Measurements from ENCODE around the gene GPC5. TPM values are rescaled to one million over a fixed set of nuclear protein-coding genes. Genes with fewer than 3 reads are reported as not detected.
"Not testable (repeated sequence)": the region's sequence is repeated elsewhere in the genome, so short reads cannot be mapped to it uniquely, and the experiment has no call there.

Gene GPC5
- total RNA-seq, 1 experiment from 2014 or later: not detected

- no peak overlapping the region for H3K4me3 ChIP-seq
- no peaks in the 10 kb centered on the region for H3K9me3 ChIP-seq
- H3K27me3 ChIP-seq: no peaks in the 10 kb centered on the region
- no peaks in the 10 kb centered on the region for H3K36me3 ChIP-seq
- DNase-seq: no peak
Measured at GRCh38 chr13:91773591-91774227, 375.3 kb downstream of the GPC5 start.

- DNase-seq: no peak
- Histone ChIP-seq H3K4me3 (no peak overlapping the region), H3K9me3 (no peaks in the 10 kb centered on the region), H3K36me3 (no peaks in the 10 kb centered on the region), H3K27me3 (no peaks in the 10 kb centered on the region)
Measured at GRCh38 chr13:91774397-91774796, 376.0 kb downstream of the GPC5 start.

- no peaks in the 10 kb centered on the region for H3K36me3 ChIP-seq
- no peaks in the 10 kb centered on the region for H3K9me3 ChIP-seq
- no peak overlapping the region for H3K4me3 ChIP-seq
- no peaks in the 10 kb centered on the region for H3K27me3 ChIP-seq
- DNase-seq: no peak
Measured at GRCh38 chr13:91776611-91777193, 378.3 kb downstream of the GPC5 start.

GRCh38 chr13:91778123-91778522 is 379.7 kb downstream of the GPC5 start:
- Histone ChIP-seq H3K9me3 (no peaks in the 10 kb centered on the region), H3K4me3 (peak overlapping the region; percentile 20), H3K36me3 (no peaks in the 10 kb centered on the region), H3K27me3 (no peaks in the 10 kb centered on the region)
- no peak for DNase-seq

- not testable (repeated sequence) for H3K27me3 ChIP-seq, H3K4me3 ChIP-seq, H3K36me3 ChIP-seq, H3K9me3 ChIP-seq
- peak; percentile 5 for DNase-seq
Measured at GRCh38 chr13:91781982-91782691, 383.7 kb downstream of the GPC5 start.

GRCh38 chr13:91785431-91786119 is 387.2 kb downstream of the GPC5 start:
- Histone ChIP-seq H3K36me3 (no peaks in the 10 kb centered on the region), H3K27me3 (no peaks in the 10 kb centered on the region), H3K4me3 (no peak overlapping the region), H3K9me3 (no peaks in the 10 kb centered on the region)
- no peak for DNase-seq

- no peak for DNase-seq
- no peaks in the 10 kb centered on the region for H3K36me3 ChIP-seq
- no peak overlapping the region for H3K4me3 ChIP-seq
- H3K27me3 ChIP-seq: no peaks in the 10 kb centered on the region
- no peaks in the 10 kb centered on the region for H3K9me3 ChIP-seq
Measured at GRCh38 chr13:91792054-91792453, 393.6 kb downstream of the GPC5 start.

- Histone ChIP-seq H3K4me3 (no peak overlapping the region), H3K27me3 (no peaks in the 10 kb centered on the region), H3K9me3 (no peaks in the 10 kb centered on the region), H3K36me3 (no peaks in the 10 kb centered on the region)
- DNase-seq: no peak
Measured at GRCh38 chr13:91797567-91797966, 399.1 kb downstream of the GPC5 start.

- DNase-seq, H3K9me3 ChIP-seq, H3K4me3 ChIP-seq, H3K36me3 ChIP-seq, H3K27me3 ChIP-seq: not testable (repeated sequence)
Measured at GRCh38 chr13:91798338-91798737, 399.9 kb downstream of the GPC5 start.

GRCh38 chr13:91801772-91802171 is 403.4 kb downstream of the GPC5 start:
- not testable (repeated sequence) for H3K36me3 ChIP-seq, H3K9me3 ChIP-seq, H3K4me3 ChIP-seq, H3K27me3 ChIP-seq, DNase-seq

- no peaks in the 10 kb centered on the region for H3K27me3 ChIP-seq
- no peaks in the 10 kb centered on the region for H3K9me3 ChIP-seq
- H3K36me3 ChIP-seq: no peaks in the 10 kb centered on the region
- DNase-seq: no peak
- no peak overlapping the region for H3K4me3 ChIP-seq
Measured at GRCh38 chr13:91802957-91803356, 404.5 kb downstream of the GPC5 start.

- Histone ChIP-seq H3K9me3 (no peaks in the 10 kb centered on the region), H3K27me3 (no peaks in the 10 kb centered on the region), H3K36me3 (no peaks in the 10 kb centered on the region), H3K4me3 (no peak overlapping the region)
- no peak for DNase-seq
Measured at GRCh38 chr13:91804724-91805123, 406.3 kb downstream of the GPC5 start.

GRCh38 chr13:91805605-91806004 is 407.2 kb downstream of the GPC5 start:
- H3K27me3 ChIP-seq: no peaks in the 10 kb centered on the region
- no peak for DNase-seq
- H3K4me3 ChIP-seq: no peak overlapping the region
- H3K36me3 ChIP-seq: no peaks in the 10 kb centered on the region
- H3K9me3 ChIP-seq: no peaks in the 10 kb centered on the region

- DNase-seq: no peak
- H3K4me3 ChIP-seq: no peak overlapping the region
Measured at GRCh38 chr13:91809161-91809560, 410.7 kb downstream of the GPC5 start.

GRCh38 chr13:91813253-91813652 is 414.8 kb downstream of the GPC5 start:
- no peak for DNase-seq
- Histone ChIP-seq H3K4me3 (no peak overlapping the region), H3K36me3 (no peaks in the 10 kb centered on the region), H3K9me3 (no peaks in the 10 kb centered on the region), H3K27me3 (peaks cover 2% of the 10 kb centered on the region; the same call in 1 of the 2 replicates)

More at GRCh38 chr13:91809161-91809560, 410.7 kb downstream of the GPC5 start:
- H3K9me3 ChIP-seq: no peaks in the 10 kb centered on the region
- no peaks in the 10 kb centered on the region for H3K36me3 ChIP-seq
- H3K27me3 ChIP-seq: peaks cover 2% of the 10 kb centered on the region; the same call in 1 of the 2 replicates

- Histone ChIP-seq H3K4me3 (no peak overlapping the region), H3K9me3 (no peaks in the 10 kb centered on the region), H3K36me3 (no peaks in the 10 kb centered on the region), H3K27me3 (peaks cover 2% of the 10 kb centered on the region; the same call in 1 of the 2 replicates)
- DNase-seq: no peak
Measured at GRCh38 chr13:91816263-91816807, 417.9 kb downstream of the GPC5 start.

- no peak for DNase-seq
- Histone ChIP-seq H3K36me3 (no peaks in the 10 kb centered on the region), H3K27me3 (peaks cover under 1% of the 10 kb centered on the region; the same call in 1 of the 2 replicates), H3K4me3 (no peak overlapping the region), H3K9me3 (no peaks in the 10 kb centered on the region)
Measured at GRCh38 chr13:91817250-91817649, 418.8 kb downstream of the GPC5 start.

Measured in MG63 (cell line).